Uterus (tissue), 4 donors: ENCODE results near the gene ISLR2. TPM values are rescaled to one million over a fixed set of nuclear protein-coding genes. Genes with fewer than 3 reads are reported as not detected.

ENCODE experiments used
- DNase-seq, 2 donors: peaks; one replicate each; pipeline ENCODE4 v3.0.0-alpha.2; 2019 to 2020
- H3K27ac ChIP-seq, 2 donors: fragments of 200-600 bp; sonication (generic); 1 replicate in 1 of 2; 2 replicates in 1 of 2; pipeline ENCODE4 v1.5.1; 2016 to 2018
- H3K27me3 ChIP-seq, 2 donors: fragments of 200-600 bp; sonication (generic); one replicate each; pipeline ENCODE4 v1.5.1; 2018 to 2019; ENCODE audit warnings: control low read depth in 1 of 2
- H3K36me3 ChIP-seq, 2 donors: fragments of 200-600 bp; sonication (generic); one replicate each; pipeline ENCODE4 v1.5.1; 2019; ENCODE audit warnings: control low read depth in 1 of 2
- H3K4me1 ChIP-seq, 2 donors: fragments of 200-600 bp; sonication (generic); one replicate each; pipeline ENCODE4 v1.5.1; 2018 to 2019; ENCODE audit warnings: control low read depth in 1 of 2
- H3K4me3 ChIP-seq, 2 donors: fragments of 200-600 bp; sonication (generic); 1 replicate in 1 of 2; 2 replicates in 1 of 2; pipeline ENCODE4 v1.5.1; 2018 to 2019; ENCODE audit warnings: mild to moderate bottlenecking in 1 of 2
- H3K9me3 ChIP-seq, 2 donors: fragments of 200-600 bp; sonication (generic); one replicate each; pipeline ENCODE4 v1.5.1; 2019; ENCODE audit warnings: control low read depth in 1 of 2
- POLR2A ChIP-seq, 2 donors: fragments of 450-650 bp; IDR thresholded peaks; one replicate each; pipeline ENCODE4 v1.6.1; 2016; ENCODE audit warnings: antibody characterized with exemption in 2 of 2, mild to moderate bottlenecking in 1 of 2, moderate library complexity in 1 of 2
- intact Hi-C: fragments of 100-400 bp; cut with DNase I; formaldehyde crosslinking; loops from one replicate; pipeline ENCODE4 v1.15.1; 2023; ENCODE audit warnings: low total_unique reads
- total RNA-seq, 4 donors: library from RNA; depleted of rRNA in 3 of 4; stranded (reverse); fragments of >200 nt in 3 of 4; gene quantifications; one replicate each; pipeline versions ENCODE4 v1.1.0 to v1.2.4, GENCODE V29; 2014 to 2023
- TF ChIP-seq, protein P1 (sequence below), 4 experiments: fragments of 200-600 bp in 2 of 4; fragments of 450-650 bp in 2 of 4; sonication (generic) in 2 of 4; IDR thresholded peaks; one replicate each; pipeline ENCODE4 v1.5.1; 2016 to 2019; ENCODE audit warnings: antibody characterized with exemption in 4 of 4, mild to moderate bottlenecking in 2 of 4, moderate library complexity in 1 of 4
- donor health status: DM: yes; HTN: yes; CAD: no.

ISLR2 gene
- total RNA-seq, 4 donors from 2014 or later = 0.77 to 11.8 (median 5.1) TPM; not detected in 1

DNA sequence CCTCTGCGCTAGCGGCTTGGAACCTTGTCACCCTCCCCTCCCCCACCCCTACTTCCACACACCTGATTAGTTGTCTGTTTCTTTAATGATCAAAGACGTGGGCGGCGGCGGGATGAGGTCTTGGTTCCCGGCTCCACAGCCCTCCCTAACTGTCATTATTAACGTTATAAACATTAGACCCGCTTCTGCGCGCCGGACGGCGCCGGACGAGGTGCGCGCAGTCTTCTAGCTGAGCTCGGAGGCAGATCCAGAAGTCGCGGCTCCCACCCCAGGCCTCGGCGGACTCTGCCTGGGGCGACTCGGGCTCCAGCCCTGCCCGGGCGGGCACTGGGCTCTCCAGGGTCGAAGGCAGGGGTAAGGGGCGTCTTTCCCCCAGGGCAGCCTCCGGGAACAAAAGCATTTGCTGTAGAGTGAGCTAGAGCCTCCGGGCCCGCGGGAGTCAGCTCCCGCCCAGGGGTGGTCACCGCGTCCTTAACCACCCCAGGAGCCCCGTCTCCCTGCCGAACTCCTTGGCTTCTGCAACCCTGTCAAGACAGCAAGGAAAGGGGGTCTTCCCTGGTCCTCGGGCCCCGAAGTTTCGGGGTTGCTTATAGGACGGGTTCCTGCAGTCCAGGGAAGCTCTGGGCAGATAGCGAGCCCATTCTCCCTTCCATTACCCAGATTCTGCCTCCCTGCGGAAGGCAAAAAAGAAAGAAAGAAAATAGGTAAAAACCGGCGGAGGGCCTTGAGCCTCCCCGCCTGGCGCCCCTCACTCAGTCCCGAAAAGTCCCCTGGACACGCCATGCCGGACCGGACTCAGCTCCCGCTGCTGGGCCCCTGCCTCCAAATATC, 2.2 kb upstream of the ISLR2 start:
- H3K27ac ChIP-seq = peak overlapping the region in 1 of 2 donors; percentile 47
- no peaks in the 10 kb centered on the region for H3K9me3 ChIP-seq
- no peak for TF ChIP-seq POLR2A (IDR thresholded peaks at IDR 0.05)
- TF ChIP-seq, protein P1, sequence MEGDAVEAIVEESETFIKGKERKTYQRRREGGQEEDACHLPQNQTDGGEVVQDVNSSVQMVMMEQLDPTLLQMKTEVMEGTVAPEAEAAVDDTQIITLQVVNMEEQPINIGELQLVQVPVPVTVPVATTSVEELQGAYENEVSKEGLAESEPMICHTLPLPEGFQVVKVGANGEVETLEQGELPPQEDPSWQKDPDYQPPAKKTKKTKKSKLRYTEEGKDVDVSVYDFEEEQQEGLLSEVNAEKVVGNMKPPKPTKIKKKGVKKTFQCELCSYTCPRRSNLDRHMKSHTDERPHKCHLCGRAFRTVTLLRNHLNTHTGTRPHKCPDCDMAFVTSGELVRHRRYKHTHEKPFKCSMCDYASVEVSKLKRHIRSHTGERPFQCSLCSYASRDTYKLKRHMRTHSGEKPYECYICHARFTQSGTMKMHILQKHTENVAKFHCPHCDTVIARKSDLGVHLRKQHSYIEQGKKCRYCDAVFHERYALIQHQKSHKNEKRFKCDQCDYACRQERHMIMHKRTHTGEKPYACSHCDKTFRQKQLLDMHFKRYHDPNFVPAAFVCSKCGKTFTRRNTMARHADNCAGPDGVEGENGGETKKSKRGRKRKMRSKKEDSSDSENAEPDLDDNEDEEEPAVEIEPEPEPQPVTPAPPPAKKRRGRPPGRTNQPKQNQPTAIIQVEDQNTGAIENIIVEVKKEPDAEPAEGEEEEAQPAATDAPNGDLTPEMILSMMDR (IDR thresholded peaks at IDR 0.05) = no peak
- no peaks in the 10 kb centered on the region for H3K36me3 ChIP-seq
- no peak for DNase-seq
- peak overlapping the region; percentile 22 to 33 for H3K4me3 ChIP-seq
- intact Hi-C loops = loop anchor here (5.0 kb wide), 2 partner anchors 174 to 194 kb away; no protein-coding TSS in a partner anchor
- peaks cover 17 to 23% of the 10 kb centered on the region in 2 donors for H3K27me3 ChIP-seq
- H3K4me1 ChIP-seq = peaks cover 0 to 11% of the 10 kb centered on the region in 2 donors

DNA sequence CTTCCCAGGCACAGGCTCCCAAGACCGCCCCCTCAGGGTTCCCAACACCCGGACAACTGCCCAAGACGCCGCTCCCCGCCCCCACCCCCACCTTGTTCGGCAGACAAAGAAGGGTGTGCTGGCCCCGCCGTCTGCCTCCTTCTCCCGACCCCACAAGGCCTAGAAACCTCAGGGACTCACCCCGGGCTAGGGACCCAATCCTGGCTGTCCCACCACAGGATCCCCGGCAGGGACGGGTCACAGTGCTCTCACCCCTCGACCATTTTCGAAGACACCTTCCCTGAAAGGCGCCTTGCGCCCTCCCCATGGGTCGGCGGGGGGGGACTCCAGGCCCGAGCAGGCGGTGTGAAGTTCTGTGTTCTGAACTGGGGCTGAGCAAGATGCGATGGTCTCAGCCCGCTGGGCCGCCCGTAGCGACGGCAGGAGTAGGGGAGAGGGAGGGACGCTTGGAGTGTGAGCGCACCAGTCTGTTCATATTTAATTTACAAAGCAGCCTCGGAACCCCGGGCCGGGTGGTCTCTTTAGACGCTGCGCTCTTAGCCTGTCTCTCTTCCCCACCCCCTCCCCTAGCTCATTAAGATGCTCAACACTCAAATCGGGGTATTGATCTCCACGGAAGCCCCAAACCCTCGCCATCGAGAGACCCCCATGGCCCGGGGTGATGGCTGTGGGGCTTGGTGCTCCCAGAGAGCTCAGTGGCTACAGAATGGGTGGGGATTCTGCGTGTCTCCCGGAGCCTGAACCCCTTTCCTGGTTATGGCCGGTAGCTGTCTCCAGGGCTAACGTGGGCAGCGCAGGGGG, 1.4 kb upstream of the ISLR2 start:
- Histone ChIP-seq H3K9me3 (no peaks in the 10 kb centered on the region), H3K27ac (no peak overlapping the region), H3K4me3 (no peak overlapping the region), H3K36me3 (no peaks in the 10 kb centered on the region), H3K4me1 (peaks cover 0 to 11% of the 10 kb centered on the region in 2 donors), H3K27me3 (peaks cover 23% of the 10 kb centered on the region in 2 donors)
- intact Hi-C loops = loop anchor here (5.0 kb wide), 2 partner anchors 173 to 193 kb away; no protein-coding TSS in a partner anchor
- no peak for TF ChIP-seq POLR2A (IDR thresholded peaks at IDR 0.05)
- TF ChIP-seq, protein P1 (IDR thresholded peaks at IDR 0.05) = no peak
- no peak for DNase-seq

- TF ChIP-seq, protein P1 (IDR thresholded peaks at IDR 0.05) = no peak
- no peak for TF ChIP-seq POLR2A (IDR thresholded peaks at IDR 0.05)
- Histone ChIP-seq H3K4me3 (no peak overlapping the region), H3K4me1 (peaks cover 0 to 11% of the 10 kb centered on the region in 2 donors), H3K27ac (no peak overlapping the region), H3K9me3 (no peaks in the 10 kb centered on the region), H3K36me3 (no peaks in the 10 kb centered on the region), H3K27me3 (peaks cover 23% of the 10 kb centered on the region in 2 donors)
- no peak for DNase-seq
- intact Hi-C loops = loop anchor here (5.0 kb wide), 2 partner anchors 173 to 193 kb away; no protein-coding TSS in a partner anchor
These were observed 716 bp upstream of the ISLR2 start for GRCh38 chr15:74129586-74130154.

- no peaks in the 10 kb centered on the region for H3K9me3 ChIP-seq
- no peak overlapping the region for H3K4me3 ChIP-seq
- intact Hi-C loops = no loop called here
- no peak for DNase-seq
- H3K36me3 ChIP-seq = no peaks in the 10 kb centered on the region
- peaks cover 23% of the 10 kb centered on the region in 2 donors for H3K27me3 ChIP-seq
- TF ChIP-seq POLR2A (IDR thresholded peaks at IDR 0.05) = no peak
- TF ChIP-seq, protein P1 (IDR thresholded peaks at IDR 0.05) = no peak
- H3K27ac ChIP-seq = no peak overlapping the region
- H3K4me1 ChIP-seq = peaks cover 0 to 11% of the 10 kb centered on the region in 2 donors
These were observed 652 bp downstream of the ISLR2 start for GRCh38 chr15:74130849-74131627.
